SW480 (cell line): Measurements from ENCODE around the gene PCP4.

Experiments used
- DNase-seq: peaks from one replicate; pipeline ENCODE4 v3.0.0-alpha.2; 2016; ENCODE audit warnings: low spot score

The PCP4 gene

DNA sequence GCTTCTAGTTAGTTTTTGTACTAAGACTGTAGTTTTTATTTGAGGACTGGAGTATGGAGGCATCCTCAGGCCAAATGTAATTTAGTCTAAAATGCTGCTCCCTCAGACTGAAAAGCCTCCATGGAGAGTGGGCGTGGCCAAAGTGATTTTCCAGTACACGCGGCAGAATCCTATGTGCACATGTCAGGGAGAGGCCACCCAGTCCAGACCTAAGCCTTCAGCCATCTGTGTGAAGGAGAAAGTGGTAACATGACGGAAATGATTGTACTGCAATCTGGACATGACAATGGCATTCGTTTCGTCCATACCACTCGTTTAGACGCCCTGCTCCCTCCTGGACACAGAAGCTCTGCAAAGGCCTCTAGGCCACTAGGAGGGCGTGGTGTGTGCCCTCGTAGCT is 56.2 kb downstream of the PCP4 start:
- no peak for DNase-seq

GRCh38 chr21:39924577-39925308 is 57.5 kb downstream of the PCP4 start:
- no peak for DNase-seq

DNA sequence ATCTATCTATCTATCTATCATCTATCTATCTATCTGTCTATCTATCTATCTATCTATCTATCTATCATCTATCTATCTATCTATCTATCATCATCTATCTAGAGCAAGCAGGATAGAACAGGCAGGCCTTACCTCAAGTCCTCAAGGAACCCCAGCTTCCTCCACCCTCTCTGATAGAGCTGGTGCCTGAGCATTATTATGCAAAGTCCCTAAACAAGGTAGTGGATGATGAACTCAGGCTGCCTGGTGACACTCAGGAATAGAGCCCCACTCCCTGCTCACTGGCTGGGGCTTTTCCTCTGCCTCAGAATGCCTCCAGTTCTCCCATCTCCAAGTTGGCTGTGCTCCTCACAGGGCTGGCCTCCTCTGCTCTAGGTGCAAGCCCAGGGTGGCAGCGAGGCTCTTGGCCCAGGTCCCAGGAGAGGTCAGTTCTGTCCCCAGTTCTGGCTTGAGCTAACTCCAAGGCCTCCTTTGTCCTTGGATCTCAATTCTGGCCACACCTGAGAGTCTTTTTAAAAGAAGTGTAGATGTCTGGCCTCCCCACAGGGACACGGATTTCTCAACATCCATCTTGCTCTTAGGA is 60.2 kb downstream of the PCP4 start:
- DNase-seq, result no peak

DNA sequence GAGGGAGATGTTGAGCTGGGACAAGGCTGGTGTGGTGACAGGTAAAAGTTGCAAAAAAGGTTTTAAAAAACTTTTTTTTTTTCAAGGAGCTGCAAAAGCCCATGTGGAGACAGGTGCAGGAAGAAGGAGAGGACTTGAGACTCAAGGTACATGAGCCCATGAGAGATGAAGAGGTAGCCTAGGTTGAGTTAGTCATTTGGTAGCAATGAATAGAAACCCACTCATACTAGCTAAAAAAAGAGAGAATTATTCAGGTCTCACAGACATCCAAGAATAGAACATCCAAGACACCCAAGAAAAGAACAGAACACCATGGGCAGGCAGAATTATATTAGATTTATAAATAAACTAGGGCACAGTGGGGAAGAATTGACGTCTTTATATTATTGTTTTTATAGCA is 65.1 kb downstream of the PCP4 start:
- DNase-seq, result no peak

DNA sequence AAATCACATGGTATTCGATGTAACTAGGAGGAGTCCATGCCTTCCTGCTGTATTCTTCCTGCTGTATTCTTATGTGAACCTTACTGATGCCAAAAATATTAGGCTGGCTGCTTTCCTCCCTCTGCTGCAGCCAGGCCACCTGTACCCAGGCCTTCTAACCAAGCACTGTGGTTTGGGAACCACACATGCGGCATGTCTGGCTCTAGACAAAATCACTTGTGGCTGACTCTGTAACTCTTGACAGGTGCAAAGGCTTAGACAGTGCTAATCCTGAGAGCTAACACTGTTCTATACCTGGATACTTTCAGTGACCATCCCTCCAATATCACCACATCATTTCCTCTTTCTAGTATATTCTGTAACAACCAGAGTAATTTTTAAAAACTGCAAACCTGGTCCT is 67.7 kb downstream of the PCP4 start:
- no peak for DNase-seq

DNA sequence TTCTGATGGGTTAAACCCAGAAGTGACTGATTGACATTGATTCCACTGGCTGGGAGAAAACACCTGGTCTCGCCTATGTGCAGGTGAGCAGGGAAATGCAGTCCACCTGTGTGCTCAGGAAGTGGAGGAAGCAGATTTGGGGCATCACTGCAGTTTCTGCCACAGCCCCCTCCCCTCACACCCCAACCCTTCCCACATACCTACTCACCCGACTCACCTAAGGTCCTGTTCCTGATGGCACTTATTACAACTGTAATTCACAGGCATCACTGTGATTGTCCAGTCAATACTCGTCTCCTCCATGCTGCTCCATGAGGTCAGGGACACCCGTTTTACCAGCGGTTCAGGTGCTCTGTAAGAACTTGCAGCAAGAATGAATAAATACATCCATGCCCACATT is 68.5 kb downstream of the PCP4 start:
- DNase-seq, result no peak

DNA sequence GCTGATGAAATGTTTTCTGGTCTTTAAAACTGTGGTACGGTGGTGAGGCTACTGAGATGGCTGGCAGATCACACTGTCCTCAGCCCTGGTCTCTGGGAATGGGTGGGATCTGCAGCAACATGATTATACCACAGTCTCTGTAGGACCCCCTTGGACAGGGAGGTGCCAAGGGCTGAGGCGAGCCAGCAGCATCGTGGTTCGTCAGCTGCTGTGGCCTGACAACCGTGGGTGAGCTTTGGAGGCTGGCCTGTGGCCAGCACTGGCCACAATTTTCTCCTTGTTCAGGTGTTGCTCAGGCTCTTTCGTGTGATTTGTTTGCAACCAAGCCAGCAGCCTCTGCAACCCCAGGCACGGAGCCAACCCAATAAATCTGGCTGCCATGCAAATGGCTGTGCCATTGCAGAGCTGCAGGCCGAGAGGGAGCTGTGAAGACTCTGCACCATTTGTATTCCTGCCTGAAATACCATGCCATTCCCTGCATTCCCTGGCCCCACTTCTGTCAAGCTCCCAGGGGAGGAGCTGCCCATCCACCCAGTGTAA is 70.9 kb downstream of the PCP4 start:
- no peak for DNase-seq

- DNase-seq, result no peak
Observed at GRCh38 chr21:39946199-39946598, 79.0 kb downstream of the PCP4 start.

GRCh38 chr21:39947031-39947430 is 79.8 kb downstream of the PCP4 start:
- no peak for DNase-seq

GRCh38 chr21:39951183-39952101 is 84.2 kb downstream of the PCP4 start:
- no peak for DNase-seq

GRCh38 chr21:39952265-39952664 is 85.0 kb downstream of the PCP4 start:
- DNase-seq, result no peak

GRCh38 chr21:39954570-39954969 is 87.3 kb downstream of the PCP4 start:
- DNase-seq, result no peak

- DNase-seq, result no peak
Observed at GRCh38 chr21:39955326-39955725, 88.1 kb downstream of the PCP4 start.

DNA sequence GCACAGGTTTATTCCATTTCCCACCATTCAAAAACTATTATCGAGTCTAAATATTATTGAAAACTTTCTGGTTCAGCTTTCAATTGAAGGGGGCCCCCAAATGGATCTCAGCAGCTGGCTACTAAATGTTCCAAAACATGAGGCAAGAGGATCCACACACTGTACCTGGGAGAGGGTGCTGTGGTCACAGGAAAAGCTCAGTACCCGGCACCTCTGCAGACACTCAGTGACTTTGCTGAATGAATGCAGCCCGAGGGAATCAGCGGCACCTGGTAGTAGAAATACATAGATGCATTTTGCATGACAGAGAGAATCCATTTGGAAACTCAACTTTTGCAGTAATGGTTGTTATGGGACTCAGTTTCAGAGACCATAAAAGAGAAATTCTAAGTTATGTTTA is 89.3 kb downstream of the PCP4 start:
- no peak for DNase-seq

DNA sequence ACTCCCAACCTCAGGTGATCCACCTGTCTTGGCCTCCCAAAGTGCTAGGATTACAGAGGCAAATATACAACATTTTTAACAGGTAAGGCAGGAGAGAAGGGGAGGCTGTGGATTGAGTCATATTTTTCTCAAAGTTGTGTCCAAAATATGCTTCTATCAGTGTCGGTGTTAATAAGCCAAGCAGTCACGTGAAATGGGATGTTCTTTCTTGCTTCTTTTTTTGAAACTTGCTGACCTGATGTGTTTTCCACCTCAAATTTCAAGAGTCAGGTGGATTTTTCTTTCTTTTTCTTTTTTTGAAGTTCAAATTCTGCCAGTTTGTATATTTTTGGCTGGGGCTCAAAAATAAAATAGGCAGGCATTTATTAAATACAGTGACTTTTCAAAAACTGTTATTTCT is 91.5 kb downstream of the PCP4 start:
- no peak for DNase-seq

- peak; percentile 16 for DNase-seq
Observed at GRCh38 chr21:39961251-39961650, 94.0 kb downstream of the PCP4 start.

DNA sequence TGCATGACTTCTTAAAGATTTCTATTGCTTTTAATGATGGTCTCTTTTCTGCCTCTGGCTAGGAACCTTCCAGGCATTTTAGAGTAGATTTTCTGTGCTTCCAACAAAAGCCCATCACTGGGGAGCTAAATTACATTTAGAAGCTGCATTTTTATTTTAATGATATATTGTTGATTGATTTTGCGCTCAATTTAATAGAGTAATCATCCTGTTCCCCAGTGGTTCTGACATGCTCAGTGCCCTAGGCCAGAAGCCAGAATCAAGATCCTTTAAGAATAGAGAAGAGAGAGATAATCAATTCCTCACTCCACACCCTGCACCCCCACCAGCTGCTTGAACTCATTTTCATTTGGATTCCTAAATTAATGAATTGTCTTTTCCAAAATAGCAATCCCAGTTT is 97.8 kb downstream of the PCP4 start:
- DNase-seq, result no peak

DNA sequence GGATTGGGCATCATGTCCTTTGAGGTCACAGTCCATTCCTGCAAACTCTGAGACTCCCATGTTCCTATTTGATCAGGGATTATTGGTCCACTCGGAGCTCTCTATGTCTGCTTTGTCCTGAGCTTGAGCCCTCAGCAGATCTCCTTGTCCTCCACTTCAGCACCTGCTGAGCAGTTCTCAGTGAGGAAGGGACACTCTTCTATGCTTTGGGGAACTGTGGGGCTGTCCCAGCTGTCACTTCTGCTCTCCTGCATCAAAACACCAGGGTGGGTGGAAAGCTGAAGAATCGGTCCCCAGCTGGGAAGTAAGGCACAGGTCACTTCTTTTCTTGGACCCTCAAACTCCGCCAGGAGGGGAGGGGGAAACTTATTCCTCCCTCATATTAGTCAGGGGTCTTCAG is 99.5 kb downstream of the PCP4 start:
- no peak for DNase-seq

DNA sequence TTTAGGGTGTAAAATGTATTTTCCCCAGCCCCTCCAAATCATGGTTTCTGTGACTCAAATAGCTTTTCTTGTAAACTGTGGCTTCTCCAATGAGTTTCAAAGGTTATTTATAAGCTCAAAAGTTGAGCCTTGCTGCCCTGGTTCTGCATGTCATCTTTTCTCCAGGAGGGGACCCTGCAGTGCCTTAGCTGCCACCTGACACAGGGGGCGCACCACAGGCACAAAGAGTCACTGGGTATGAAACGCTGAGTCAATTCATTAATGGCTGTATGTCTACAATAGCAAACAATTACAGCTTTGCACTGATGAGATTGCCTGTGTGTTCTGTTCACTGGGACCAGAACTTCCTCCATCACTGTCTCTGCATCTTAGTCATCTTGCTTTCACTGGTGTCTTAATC is 100.8 kb downstream of the PCP4 start:
- DNase-seq, result no peak

- no peak for DNase-seq
Observed at GRCh38 chr21:39969691-39970364, 102.6 kb downstream of the PCP4 start.

GRCh38 chr21:39971956-39972355 is 104.7 kb downstream of the PCP4 start:
- peak; percentile 46 for DNase-seq

- peak; percentile 17 for DNase-seq
Observed at GRCh38 chr21:39972471-39972870, 105.2 kb downstream of the PCP4 start.
